Neural progenitor cell (in vitro differentiated cells): Measurements from ENCODE around the gene KY.

Experiments
- CTCF ChIP-seq: fragments of 200-600 bp; sonication (generic); IDR thresholded peaks from 2 replicates; pipeline ENCODE4 v1.5.1; 2017; ENCODE audit warnings: antibody characterized with exemption, mild to moderate bottlenecking
- EZH2 ChIP-seq: fragments of 200-600 bp; sonication (generic); IDR thresholded peaks from 2 replicates; pipeline ENCODE4 v1.6.1; 2017; ENCODE audit warnings: antibody characterized with exemption, mild to moderate bottlenecking, moderate library complexity
- EZH2phosphoT487 ChIP-seq: fragments of 200-600 bp; sonication (generic); IDR thresholded peaks from 2 replicates; pipeline ENCODE4 v1.6.1; 2017; ENCODE audit warnings: antibody characterized with exemption

- TF ChIP-seq CTCF (no peak), EZH2 (no peak), EZH2phosphoT487 (no peak)
Measured at GRCh38 chr3:134699721-134700120, 48.9 kb upstream of the KY start.
